HG03095 (cell line): ENCODE results near the gene NAV3.

Experiments
- ATAC-seq: cut with Tn5 transposase; IDR thresholded peaks from one replicate; pipeline ENCODE4 v1.9.1; 2021; ENCODE audit warnings: moderate library complexity; ENCODE audit not compliant: unreplicated experiment

Gene NAV3

DNA sequence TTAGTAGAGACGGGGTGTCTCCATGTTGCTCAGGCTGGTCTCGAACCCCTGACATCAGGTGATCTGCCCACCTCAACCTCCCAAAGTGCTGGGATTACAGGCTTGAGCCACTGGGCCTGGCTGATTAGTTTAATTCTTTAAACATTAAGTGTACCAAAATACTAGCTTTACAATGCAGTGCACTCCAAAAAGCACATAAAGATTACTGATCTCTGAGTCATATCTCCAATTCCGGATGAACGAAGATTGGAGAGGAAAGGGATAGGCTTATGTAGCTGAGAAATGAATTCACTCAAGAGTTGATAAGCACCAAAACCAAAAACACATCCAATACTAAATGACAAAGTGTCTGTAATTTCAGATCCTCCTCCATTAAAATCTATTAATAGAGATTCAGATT is 15.1 kb downstream of the NAV3 start:
- ATAC-seq = no peak

DNA sequence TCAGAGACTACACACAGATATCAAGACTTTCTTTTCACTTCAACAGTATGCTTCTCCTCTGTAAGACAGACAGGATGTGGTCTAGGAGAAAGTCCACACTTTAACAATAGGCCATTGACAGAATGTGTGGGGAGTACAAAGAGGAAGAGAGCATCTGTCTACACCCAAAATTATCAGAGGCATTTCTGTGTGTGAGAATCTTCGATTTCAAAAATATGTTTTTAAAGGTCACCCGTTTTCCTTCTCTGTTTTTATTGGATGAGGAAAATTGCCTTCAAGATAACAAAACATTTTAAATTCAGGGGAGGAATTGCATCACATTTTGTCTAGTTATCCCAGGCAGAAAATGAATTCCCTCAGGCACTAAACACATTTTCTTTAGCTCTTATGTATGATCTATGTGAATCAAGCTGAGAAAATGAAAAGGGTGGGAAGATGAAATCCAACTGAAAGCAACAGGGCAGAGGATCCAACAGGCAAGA is 16.4 kb downstream of the NAV3 start:
- ATAC-seq = peak; percentile 98

DNA sequence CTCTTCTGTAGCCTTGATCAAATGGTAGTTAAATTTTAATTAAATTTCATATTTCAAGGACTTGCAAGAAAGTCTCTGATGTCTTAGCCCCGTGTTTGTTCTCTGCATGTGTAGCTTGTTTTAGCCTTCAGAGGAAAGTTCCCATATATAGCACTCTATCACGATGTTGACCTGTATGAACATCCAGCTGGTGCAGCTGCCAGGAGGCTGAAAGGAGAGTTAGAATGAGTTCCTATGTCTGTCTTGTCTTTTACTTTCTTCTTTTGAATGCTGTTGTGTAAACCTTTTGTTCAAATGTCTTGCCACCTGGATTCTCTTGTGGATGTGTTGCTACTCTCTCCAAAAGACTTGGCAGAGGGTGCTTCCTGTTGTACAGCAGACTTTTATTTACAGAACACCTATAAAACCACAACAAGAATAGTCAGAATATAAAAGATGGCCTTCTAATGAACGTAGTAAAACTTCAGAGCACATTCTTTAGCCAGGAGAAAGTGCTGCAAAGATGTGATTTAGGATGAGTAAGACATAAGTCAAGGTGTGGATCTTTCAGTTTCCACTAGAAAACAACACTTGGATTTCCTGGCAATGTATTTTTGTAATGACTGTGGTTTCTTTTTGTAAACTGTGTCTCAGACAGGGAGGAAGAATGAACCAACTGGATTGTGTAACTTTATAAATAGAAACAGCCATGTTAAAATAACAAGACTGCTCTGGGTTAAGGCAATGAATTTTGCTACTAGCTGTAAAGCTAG is 17.2 kb downstream of the NAV3 start:
- no peak for ATAC-seq

DNA sequence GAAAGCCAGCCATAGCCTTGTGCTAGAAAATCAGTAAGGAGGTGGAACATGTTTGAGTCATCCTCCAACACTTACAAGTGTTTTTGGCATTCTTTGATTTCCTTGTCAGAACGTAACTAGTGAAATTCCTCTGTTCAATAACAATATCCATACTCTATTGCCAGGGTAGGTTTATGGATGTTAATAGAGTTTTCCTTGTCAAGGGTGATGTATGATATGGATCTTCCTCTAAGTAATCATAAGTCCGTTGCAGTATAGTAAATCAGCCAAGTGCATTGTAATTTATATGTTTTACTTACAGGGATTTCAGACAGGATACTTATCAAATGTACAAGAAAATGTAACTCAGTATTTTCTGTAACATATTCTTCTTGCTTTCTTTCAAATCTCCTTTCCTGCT is 19.4 kb downstream of the NAV3 start:
- no peak for ATAC-seq

DNA sequence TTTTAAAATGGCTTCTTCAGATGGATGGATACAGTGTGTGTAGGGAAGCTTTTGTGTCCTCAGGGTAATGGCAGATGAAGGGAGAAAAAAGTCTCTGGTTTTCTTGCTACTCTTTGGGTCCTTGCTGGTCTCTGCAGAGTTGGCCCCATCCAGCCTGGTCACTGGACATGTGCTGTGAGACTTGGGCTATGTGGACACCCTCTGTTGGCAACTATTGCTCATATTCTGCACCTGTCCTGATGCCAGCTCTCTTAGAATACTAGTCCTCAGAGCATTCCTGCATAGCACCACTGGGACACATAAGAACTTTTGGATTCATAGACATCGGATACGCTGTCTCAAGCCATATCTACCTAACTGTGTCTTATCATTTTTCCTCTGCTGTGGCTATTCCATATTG is 20.0 kb downstream of the NAV3 start:
- no peak for ATAC-seq

DNA sequence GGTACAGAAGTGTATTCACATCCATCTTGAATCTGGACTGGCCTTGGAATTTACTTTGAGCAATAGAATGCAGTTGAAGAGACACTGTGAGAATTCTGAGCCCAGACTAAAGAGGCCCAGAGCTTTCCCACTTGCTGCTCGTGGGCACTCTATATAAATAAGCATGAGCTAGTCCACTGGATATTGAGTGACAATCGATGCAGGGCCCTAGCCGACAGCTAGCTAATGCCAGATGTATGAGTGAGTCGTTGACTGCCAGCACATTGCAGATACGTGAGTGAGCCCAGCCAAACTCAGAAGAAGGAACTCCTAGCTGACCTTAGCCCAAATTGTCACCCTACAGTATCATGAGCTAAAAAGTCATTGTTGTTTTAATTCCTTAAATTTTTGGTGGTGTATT is 24.9 kb downstream of the NAV3 start:
- no peak for ATAC-seq

DNA sequence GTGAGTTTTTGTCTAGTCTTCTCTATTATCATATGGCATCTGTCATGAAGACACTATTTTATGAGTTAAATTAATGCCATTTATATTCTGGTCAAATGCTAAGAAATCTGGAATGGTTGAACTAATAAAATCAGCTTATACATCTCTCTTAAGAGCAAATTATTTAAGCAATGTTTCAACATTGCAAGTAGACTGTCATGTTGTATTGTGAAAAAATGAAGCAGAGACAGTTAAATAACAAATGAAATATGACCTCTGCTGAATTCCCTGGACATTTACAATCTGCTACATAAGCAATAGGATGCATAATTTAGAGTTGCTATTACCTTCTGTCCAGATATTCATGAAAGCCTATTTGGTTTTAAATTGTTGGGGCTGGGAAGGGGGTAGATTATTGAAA is 30.6 kb downstream of the NAV3 start:
- no peak for ATAC-seq

DNA sequence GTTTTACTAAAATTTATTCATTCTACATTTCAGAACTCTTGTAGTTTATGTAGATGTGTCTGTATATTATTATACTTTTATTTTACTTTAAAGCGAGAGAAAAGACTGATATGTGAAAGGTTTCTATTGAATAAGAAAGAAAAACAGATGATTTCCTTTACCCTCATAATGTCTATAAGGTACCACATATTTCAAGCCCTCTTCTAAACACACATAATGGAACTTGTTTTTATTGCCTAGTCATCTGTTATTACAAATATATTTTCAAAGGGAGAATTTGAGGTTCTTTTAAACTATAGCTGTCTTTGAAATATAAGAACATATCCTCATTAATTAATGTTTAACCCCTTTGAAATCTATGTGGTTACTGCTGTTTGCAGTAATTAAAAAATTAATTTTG is 34.5 kb downstream of the NAV3 start:
- ATAC-seq = no peak

DNA sequence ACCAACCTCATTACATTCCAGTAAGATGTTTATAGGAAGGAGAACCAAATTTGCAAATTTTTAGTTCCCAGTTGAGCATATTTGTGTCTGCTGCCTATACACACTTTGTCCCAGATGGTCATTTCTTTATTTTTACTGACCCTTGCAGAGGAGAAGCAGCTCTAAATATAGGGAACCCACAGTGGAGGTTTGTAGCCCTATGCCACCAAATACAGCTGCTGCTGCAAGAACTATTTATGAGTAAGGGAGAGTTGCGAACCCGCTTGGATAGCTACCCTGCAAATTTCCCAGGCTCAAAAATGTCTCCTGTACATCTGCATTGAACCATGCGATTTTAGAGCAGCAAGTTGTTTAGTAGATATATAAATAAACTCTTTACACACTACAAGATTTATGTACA is 48.2 kb downstream of the NAV3 start:
- no peak for ATAC-seq

DNA sequence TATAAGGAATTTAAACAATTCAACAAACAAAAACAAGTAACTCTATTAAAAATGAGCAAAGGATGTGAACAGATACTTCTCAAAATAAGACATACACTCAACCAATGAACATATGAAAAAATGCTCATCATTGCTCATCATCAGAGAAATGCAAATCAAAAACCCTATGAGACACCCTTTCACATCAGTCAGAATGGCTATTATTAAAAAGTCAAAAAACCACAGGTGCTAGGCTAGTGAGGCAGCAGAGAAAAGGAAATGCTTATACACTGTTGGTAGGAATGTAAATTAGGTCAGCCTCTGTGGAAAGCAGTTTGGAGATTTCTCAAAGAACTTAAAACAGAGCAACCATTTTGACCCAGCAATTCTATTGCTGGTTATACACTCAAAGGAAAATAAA is 52.0 kb downstream of the NAV3 start:
- ATAC-seq = no peak

DNA sequence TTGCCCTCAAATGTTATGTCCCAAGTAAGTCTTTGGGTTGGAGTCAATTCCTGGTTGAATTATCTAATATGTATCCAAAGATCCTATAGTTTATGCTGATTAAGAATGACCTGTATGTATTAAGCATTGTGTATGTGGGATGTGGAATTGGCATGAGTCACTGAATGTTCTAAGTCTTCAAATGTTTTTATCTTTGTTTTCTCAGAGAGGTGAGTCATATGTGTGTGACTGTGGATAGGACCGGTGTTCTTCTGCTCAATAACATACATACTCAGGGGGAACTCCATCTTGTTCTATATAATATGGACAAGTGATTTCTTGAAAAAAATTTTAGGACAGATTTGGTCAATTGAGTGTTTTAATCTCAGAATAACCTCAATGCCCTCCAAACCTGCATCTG is 57.9 kb downstream of the NAV3 start:
- no peak for ATAC-seq

DNA sequence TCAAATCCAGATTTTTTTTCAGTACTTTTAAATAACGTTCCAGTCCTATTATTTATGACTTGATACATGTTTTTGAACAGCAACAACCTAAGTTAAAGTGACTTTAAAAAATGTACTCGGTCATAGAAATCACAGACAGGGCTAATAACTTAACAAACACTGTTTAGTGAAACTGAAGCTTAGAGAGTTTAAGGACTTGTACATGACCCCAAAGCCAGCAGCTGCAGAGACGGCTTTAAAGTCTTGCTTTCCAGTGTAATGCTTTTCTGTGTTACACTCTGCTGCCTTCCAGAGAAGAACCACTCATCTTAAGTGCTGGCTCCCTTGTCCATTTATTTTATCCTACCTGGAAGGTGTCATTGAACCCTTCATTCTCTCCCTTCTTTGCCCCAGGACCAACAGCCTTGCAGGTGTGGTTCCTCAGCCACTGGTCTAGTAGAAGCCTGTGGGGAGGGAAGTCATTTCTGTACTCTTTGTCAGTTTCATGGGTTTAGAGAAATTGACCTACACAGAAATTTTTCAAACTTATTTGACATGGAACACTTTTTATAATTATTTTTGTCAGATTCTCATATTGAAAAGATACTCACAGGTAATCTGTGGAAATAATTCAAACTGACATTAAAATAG is 60.9 kb downstream of the NAV3 start:
- ATAC-seq = no peak

DNA sequence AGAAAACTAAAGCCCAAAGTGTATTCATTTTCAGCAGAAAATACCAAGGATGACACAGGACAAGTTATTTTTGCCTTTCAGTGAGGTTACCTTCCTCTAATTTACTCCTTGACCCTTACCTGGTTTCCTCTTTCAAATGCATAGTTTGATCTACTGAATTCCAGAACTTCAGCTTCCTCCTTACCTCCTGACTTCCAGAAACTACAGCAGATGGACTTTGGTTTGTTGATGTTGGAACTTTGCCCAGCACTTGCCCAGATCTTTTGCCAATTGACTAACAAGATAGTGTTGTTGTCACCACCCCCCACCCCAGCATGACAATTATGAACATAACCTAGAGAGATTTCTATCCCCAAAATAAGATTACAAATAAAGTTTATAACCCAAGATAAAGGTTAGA is 63.2 kb downstream of the NAV3 start:
- ATAC-seq = no peak

DNA sequence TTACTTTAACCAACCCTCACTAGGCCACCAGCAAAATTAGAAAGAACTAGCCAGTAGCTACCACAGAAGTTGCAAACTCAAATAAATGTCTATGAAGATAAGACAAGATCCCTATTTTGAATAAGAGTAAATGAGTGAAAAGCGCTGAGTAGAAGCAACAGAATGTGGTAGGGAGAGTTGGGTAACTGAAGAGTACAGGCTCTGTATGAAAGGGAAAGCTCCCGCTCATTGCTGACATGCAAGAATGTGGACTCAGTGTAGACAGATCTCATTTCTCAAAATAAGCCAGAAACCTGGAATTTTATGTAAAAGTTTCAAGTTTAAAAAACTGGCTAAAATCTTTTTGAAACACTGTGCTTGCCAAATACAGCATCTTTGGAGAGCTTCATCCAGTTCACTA is 63.9 kb downstream of the NAV3 start:
- ATAC-seq = no peak

DNA sequence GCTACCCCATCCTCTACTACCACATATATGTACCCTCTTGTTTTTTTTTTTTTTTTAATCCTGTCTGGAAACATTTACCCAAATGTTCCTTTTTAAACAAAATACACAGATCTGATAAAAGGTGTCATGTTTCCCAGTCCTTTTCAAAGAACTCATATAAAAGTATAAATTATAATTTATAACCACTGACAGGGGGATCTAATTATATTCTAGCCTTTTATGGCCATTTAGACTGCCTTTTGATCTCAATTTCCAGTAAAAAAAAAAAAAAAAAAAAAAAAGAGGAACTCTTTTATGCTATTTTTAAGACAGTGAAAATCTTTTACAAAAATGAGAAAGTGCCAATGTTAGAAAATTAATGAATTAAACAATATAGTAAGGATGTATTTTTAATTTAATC is 65.0 kb downstream of the NAV3 start:
- no peak for ATAC-seq

DNA sequence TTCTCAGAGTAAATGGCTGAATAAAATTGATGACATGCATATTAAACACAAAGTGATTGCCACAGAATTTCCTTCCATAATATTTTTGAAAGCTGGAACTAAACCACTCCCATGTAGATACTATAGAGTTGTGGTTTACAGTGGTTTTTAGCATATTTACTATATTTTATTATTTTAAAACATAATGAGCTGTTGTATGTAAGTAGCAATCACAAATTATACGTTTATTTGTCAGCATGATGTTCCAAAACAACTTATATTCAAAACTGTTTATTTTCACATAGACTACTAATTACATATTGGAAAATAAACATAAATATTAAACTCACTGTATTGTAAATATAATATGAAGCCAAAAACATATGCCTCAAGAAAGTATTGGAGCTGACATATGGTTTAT is 77.2 kb downstream of the NAV3 start:
- no peak for ATAC-seq

DNA sequence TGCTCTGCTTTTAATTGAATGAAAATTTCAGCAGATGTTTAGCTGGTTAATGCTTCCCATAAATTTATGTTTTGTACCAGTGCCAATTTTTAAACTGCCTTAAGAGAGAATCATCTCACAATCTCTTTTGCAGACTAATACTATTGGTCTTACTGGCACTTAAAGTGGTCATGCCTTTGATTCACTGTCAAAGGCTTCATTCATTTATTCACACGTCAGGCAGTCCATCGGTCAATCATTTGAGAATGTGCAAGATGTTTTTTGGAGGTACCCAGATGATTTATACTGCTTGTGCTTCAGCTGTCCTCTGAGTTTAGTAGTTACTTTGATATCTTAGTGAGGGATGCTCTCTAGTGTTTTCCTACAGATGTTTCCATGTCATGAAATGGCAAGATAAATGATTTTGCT is 83.4 kb downstream of the NAV3 start:
- ATAC-seq = no peak

DNA sequence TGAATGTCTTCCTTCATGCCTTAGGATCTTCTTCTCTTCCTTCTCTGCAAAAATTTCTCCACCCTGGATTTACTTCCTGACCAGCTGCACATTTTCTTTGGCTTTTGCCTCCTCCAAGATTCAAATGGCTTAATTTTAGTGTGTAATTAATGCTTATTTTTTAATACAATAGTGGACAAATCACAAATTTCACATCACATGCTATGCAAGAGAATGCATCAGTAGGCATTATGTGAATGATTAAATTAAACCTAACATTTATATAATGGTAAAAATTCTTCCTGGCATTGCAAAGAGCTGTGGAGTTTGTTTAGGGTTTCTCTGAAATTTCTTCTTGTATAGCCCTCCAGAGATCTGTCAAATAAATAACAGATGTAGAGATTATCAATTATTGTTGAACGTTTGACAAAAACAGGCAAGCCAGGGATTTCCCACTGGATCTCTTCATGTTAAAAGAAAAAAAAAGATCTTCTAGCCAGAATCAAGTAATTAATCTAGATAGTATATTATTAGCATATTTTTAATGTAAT is 84.4 kb downstream of the NAV3 start:
- no peak for ATAC-seq

DNA sequence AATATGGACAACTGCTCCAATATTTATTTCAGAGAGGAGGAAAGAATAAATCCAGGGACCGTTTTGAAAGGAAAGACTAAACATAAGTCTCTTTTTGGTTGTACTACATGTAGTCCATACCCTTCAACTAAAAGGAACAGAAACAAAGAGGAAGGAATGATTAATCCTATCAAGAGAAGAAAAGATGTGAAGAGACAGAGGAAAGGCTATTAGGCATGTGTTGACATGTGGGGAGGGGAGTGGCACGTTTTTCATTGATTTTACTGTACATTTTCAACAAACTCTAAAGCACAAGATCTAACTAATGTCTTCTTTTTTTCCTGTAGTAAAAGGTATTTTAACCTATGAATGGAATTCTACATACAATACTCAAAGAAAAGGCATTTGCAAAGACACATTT is 85.6 kb downstream of the NAV3 start:
- no peak for ATAC-seq

DNA sequence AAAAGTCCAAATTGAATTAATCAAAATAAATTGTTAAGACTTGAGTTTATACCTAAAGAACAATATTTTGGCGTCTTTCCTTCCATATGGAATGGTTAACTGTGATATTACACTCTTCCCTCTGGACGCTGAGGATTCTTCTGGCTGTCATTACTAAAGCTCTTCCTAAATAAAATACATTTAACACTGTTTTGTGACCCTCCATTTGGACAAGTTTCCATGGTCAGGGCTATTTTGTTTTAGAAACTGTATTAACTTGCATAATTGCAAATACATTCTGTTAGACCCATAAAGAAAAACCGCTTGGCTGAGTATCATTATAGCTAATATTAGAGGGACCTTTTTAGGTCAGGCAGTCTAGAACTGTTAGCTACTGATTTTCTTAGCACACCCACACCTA is 87.4 kb downstream of the NAV3 start:
- no peak for ATAC-seq

DNA sequence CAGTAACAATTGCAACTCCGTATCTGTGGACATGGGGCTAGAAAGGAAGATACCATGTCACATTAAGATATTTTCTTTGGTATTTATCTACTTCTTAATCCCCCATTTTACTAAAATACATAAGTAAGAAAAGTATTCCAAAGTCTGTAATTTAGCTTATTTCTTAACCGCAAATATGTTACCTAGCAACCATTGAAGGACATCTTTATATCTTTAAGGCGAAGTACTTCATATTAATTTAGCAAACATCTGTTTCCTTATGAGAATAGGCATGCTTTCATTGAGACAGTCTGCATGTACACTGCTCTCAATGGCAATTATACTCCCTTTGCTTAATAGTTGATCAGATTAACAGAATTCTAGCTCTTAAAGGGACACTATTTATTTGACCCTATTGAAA is 88.8 kb downstream of the NAV3 start:
- no peak for ATAC-seq

DNA sequence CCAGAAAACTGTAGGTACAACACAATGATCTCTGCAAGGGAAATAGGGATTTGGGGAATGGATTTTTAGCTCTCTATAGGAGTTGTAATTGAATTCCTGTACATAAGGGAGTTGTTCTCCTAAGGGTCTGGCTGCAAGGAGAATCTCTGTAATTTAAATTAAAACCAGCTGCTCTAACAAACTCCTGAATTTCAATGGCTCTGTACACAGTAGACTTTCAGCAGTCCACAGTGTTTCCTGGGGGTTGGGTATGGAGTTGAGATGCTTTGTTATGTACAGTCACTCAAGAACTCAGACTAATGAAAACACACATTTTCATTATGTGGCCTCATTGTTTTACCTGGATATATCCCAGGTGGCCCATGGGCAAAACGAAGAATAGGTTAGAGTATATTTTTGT is 93.2 kb downstream of the NAV3 start:
- ATAC-seq = no peak

DNA sequence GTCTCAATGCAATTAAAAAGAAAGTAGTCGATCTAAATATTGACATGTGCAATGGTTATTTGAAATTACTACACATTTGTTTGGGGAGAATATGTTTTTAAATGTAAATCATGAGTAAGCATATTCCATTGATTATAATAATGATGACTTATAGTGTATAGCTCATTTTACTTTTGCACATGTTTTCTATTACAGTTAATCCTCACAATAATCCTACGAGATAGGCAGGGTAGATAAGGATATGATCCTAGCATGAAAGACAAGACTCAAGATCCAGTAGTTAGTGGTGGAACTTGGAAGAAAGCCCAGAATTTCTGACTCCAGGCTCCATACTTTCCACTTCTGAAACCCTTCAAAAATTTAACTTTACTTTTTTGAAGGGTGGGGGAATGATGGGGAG is 94.0 kb downstream of the NAV3 start:
- ATAC-seq = no peak
